HepG2 (cell line): ENCODE measurements around the gene PXMP2.

Source experiments
- CENPT ChIP-seq: sonication (generic); formaldehyde crosslinking; IDR thresholded peaks from 2 replicates; pipeline ENCODE4 v1.8.0; 2022; ENCODE audit warnings: low read depth, mild to moderate bottlenecking, moderate library complexity, missing genetic modification reagents
- EP300 ChIP-seq, 3 experiments: sonication (generic) in 1 of 3; formaldehyde crosslinking in 1 of 3; IDR thresholded peaks; 2 replicates each; pipeline versions ENCODE4 v1.5.1 to v1.6.1; 2011 to 2020; ENCODE audit warnings: low read depth in 2 of 3, low read length in 2 of 3, borderline replicate concordance in 1 of 3, improper control_type of control experiment in 1 of 3, mild to moderate bottlenecking in 1 of 3, missing genetic modification reagents in 1 of 3, moderate library complexity in 1 of 3
- HNRNPLL ChIP-seq: fragments of 200-400 bp; formaldehyde crosslinking; IDR thresholded peaks from 2 replicates; pipeline ENCODE4 v1.6.1; 2017; ENCODE audit warnings: mild to moderate bottlenecking, low read depth, low read length; ENCODE audit not compliant: poor library complexity, severe bottlenecking
- POLR2A ChIP-seq, 2 experiments: IDR thresholded peaks; 2 replicates each; pipeline ENCODE4 v1.6.1; 2011; ENCODE audit warnings: low read depth in 2 of 2, low read length in 2 of 2, mild to moderate bottlenecking in 1 of 2, moderate library complexity in 1 of 2; ENCODE audit not compliant: insufficient read depth in 1 of 2
- ZNF782 ChIP-seq: sonication (generic); formaldehyde crosslinking; IDR thresholded peaks from 2 replicates; pipeline ENCODE4 v1.4.0; 2020; ENCODE audit warnings: missing genetic modification reagents, mild to moderate bottlenecking, borderline replicate concordance
- TF ChIP-seq, protein P1 (sequence below): sonication (generic); formaldehyde crosslinking; IDR thresholded peaks from 2 replicates; pipeline ENCODE4 v1.5.0; 2020; ENCODE audit warnings: mild to moderate bottlenecking, missing genetic modification reagents, moderate library complexity
- TF ChIP-seq, protein P2 (sequence below): sonication (generic); formaldehyde crosslinking; IDR thresholded peaks from 2 replicates; pipeline ENCODE4 v1.9.0; 2022; ENCODE audit warnings: missing genetic modification reagents, mild to moderate bottlenecking, borderline replicate concordance
- TF ChIP-seq, protein P3 (sequence below): IDR thresholded peaks from 2 replicates; pipeline ENCODE4 v1.6.1; 2016
- TF ChIP-seq, protein P4 (sequence below): sonication (generic); formaldehyde crosslinking; IDR thresholded peaks from 2 replicates; pipeline ENCODE4 v1.5.0; 2020; ENCODE audit warnings: missing genetic modification reagents

DNA sequence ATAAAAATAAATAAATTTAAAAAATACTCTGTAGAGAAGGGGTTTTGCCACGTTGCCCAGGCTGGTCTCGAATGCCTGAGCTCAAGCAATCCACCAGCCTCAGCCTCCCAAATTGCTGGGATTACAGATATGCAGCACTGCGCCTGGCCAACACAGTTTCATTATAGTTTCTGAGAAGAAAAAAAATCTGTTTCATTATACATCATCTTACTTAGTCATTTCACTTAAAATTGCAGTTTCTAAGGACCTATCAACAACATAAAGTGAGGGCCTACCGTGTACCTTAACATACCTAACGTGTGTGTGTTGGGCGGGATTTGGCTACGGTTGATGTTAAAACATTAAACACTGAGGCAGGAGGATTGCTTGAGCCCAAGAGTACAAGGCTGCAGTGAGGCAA, 40.5 kb upstream of the PXMP2 start:
- TF ChIP-seq ZNF782 (CRISPR knock-in tag) (no peak), CENPT (no peak), EP300 (IDR thresholded peaks at IDR 0.05; ENCODE audit: low read depth in 2 of 2, low read length in 2 of 2) (no peak), EP300 (CRISPR knock-in tag; IDR thresholded peaks at IDR 0.05; ENCODE audit: borderline replicate concordance) (no peak), HNRNPLL (no peak), POLR2A (IDR thresholded peaks at IDR 0.05; ENCODE audit: insufficient read depth in 1 of 2, low read depth in 2 of 2, low read length in 2 of 2) (no peak)
- TF ChIP-seq, protein P1, sequence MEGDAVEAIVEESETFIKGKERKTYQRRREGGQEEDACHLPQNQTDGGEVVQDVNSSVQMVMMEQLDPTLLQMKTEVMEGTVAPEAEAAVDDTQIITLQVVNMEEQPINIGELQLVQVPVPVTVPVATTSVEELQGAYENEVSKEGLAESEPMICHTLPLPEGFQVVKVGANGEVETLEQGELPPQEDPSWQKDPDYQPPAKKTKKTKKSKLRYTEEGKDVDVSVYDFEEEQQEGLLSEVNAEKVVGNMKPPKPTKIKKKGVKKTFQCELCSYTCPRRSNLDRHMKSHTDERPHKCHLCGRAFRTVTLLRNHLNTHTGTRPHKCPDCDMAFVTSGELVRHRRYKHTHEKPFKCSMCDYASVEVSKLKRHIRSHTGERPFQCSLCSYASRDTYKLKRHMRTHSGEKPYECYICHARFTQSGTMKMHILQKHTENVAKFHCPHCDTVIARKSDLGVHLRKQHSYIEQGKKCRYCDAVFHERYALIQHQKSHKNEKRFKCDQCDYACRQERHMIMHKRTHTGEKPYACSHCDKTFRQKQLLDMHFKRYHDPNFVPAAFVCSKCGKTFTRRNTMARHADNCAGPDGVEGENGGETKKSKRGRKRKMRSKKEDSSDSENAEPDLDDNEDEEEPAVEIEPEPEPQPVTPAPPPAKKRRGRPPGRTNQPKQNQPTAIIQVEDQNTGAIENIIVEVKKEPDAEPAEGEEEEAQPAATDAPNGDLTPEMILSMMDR (CRISPR knock-in tag), result no peak
- TF ChIP-seq, protein P2, sequence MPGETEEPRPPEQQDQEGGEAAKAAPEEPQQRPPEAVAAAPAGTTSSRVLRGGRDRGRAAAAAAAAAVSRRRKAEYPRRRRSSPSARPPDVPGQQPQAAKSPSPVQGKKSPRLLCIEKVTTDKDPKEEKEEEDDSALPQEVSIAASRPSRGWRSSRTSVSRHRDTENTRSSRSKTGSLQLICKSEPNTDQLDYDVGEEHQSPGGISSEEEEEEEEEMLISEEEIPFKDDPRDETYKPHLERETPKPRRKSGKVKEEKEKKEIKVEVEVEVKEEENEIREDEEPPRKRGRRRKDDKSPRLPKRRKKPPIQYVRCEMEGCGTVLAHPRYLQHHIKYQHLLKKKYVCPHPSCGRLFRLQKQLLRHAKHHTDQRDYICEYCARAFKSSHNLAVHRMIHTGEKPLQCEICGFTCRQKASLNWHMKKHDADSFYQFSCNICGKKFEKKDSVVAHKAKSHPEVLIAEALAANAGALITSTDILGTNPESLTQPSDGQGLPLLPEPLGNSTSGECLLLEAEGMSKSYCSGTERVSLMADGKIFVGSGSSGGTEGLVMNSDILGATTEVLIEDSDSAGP (CRISPR knock-in tag), result no peak
- TF ChIP-seq, protein P3, sequence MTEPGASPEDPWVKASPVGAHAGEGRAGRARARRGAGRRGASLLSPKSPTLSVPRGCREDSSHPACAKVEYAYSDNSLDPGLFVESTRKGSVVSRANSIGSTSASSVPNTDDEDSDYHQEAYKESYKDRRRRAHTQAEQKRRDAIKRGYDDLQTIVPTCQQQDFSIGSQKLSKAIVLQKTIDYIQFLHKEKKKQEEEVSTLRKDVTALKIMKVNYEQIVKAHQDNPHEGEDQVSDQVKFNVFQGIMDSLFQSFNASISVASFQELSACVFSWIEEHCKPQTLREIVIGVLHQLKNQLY (CRISPR knock-in tag), result no peak
- TF ChIP-seq, protein P4, sequence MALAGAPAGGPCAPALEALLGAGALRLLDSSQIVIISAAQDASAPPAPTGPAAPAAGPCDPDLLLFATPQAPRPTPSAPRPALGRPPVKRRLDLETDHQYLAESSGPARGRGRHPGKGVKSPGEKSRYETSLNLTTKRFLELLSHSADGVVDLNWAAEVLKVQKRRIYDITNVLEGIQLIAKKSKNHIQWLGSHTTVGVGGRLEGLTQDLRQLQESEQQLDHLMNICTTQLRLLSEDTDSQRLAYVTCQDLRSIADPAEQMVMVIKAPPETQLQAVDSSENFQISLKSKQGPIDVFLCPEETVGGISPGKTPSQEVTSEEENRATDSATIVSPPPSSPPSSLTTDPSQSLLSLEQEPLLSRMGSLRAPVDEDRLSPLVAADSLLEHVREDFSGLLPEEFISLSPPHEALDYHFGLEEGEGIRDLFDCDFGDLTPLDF (CRISPR knock-in tag), result no peak
